B cell (primary cell): ENCODE data around the gene LGALS4. TPM values are rescaled to one million over a fixed set of nuclear protein-coding genes. Genes with fewer than 3 reads are reported as not detected.
"Not testable (repeated sequence)": the region's sequence is repeated elsewhere in the genome, so short reads cannot be mapped to it uniquely, and the experiment has no call there.

Source experiments
- ATAC-seq: fragments of 200-7000 bp; cut with Tn5 transposase; one replicate; pipeline ENCODE4 v1.10.0; 2021; ENCODE audit warnings: low read depth, mild to moderate bottlenecking, moderate number of reproducible peaks, moderate library complexity
- CTCF ChIA-PET: fragments of 350-600 bp; sonication (Branson Sonifier 250); formaldehyde crosslinking; loops from one replicate; lab custom pipeline; 2021; ENCODE audit warnings: antibody characterized with exemption, inconsistent platforms; lab: Charles Lee
- POLR2A ChIA-PET: fragments of 350-600 bp; sonication (Branson Sonifier 250); formaldehyde crosslinking; loops from one replicate; lab custom pipeline; 2021; ENCODE audit warnings: antibody characterized with exemption; lab: Charles Lee
- DNase-seq: peaks from one replicate; pipeline ENCODE4 v3.0.0; 2013
- H2AFZ ChIP-seq: 2 replicates; pipeline ENCODE4 v1.6.1; 2012; ENCODE audit warnings: mild to moderate bottlenecking, low read depth, low read length; ENCODE audit not compliant: insufficient read depth, poor library complexity, severe bottlenecking
- H3K27ac ChIP-seq, 2 donors: 1 replicate in 1 of 2; 2 replicates in 1 of 2; pipeline ENCODE4 v1.5.1; 2012 to 2013; ENCODE audit warnings: low read length in 2 of 2, mild to moderate bottlenecking in 2 of 2, moderate library complexity in 1 of 2
- H3K27me3 ChIP-seq, 4 experiments: fragments of 200-600 bp in 1 of 4; sonication (generic) in 1 of 4; replicated peaks in 1 of 4; 1 replicate in 2 of 4; 2 replicates in 2 of 4; pipeline versions ENCODE4 v1.6.1 to v1.7.0; 2013 to 2016; ENCODE audit warnings: low read length in 3 of 4, mild to moderate bottlenecking in 2 of 4, mixed read lengths in 1 of 4, moderate library complexity in 1 of 4; ENCODE audit not compliant: insufficient read depth in 4 of 4, control insufficient read depth in 3 of 4; ENCODE audit errors: control extremely low read depth in 1 of 4
- H3K36me3 ChIP-seq, 2 experiments: replicated peaks in 1 of 2; 1 replicate in 1 of 2; 2 replicates in 1 of 2; pipeline versions ENCODE4 v1.6.1 to v1.7.1; 2013; ENCODE audit warnings: low read length in 1 of 2; ENCODE audit not compliant: insufficient read depth in 2 of 2, control insufficient read depth in 1 of 2; ENCODE audit errors: control extremely low read depth in 1 of 2, extremely low read depth in 1 of 2
- H3K4me1 ChIP-seq, 2 donors: fragments of 200-600 bp in 1 of 2; sonication (generic) in 1 of 2; 1 replicate in 1 of 2; 2 replicates in 1 of 2; pipeline versions ENCODE4 v1.5.1 to v1.6.1; 2013 to 2017; ENCODE audit warnings: low read length in 2 of 2; ENCODE audit not compliant: control insufficient read depth in 2 of 2, insufficient read depth in 2 of 2
- H3K4me2 ChIP-seq: replicated peaks from 2 replicates; pipeline ENCODE3; 2012; ENCODE audit warnings: mild to moderate bottlenecking, low read depth, low read length; ENCODE audit not compliant: poor library complexity, severe bottlenecking
- H3K4me3 ChIP-seq, 5 experiments: fragments of 200-600 bp in 1 of 5; sonication (generic) in 1 of 5; 1 replicate in 3 of 5; 2 replicates in 2 of 5; pipeline versions ENCODE4 v1.5.1 to v1.7.0; 2011 to 2016; ENCODE audit warnings: low read length in 4 of 5, mild to moderate bottlenecking in 4 of 5, low read depth in 2 of 5, control low read depth in 1 of 5, moderate library complexity in 1 of 5; ENCODE audit not compliant: insufficient read depth in 1 of 5; ENCODE audit errors: control extremely low read depth in 1 of 5, extremely low read depth in 1 of 5
- H3K79me2 ChIP-seq: fragments of 200-600 bp; sonication (generic); one replicate; pipeline ENCODE4 v1.6.0; 2016; ENCODE audit warnings: low read length; ENCODE audit not compliant: control insufficient read depth, insufficient read depth
- H3K9ac ChIP-seq: fragments of 200-600 bp; sonication (generic); 2 replicates; pipeline ENCODE4 v1.6.1; 2017; ENCODE audit warnings: mild to moderate bottlenecking, low read length, moderate library complexity
- H3K9me3 ChIP-seq, 3 donors: one replicate each; pipeline versions ENCODE4 v1.6.1 to v1.7.1; 2013; ENCODE audit warnings: low read length in 2 of 3; ENCODE audit not compliant: control insufficient read depth in 2 of 3, insufficient read depth in 1 of 3; ENCODE audit errors: control extremely low read depth in 1 of 3
- H4K20me1 ChIP-seq: 2 replicates; pipeline ENCODE4 v1.6.0; 2012; ENCODE audit warnings: mild to moderate bottlenecking, low read length; ENCODE audit not compliant: insufficient read depth, control insufficient read depth, poor library complexity, severe bottlenecking
- H3K27ac Mint-ChIP-seq: one replicate; pipeline ENCODE4 v1.8.0; 2021; ENCODE audit warnings: mixed read lengths
- H3K27me3 Mint-ChIP-seq: one replicate; pipeline ENCODE4 v1.8.0; 2021; ENCODE audit warnings: mixed read lengths
- H3K4me1 Mint-ChIP-seq: one replicate; pipeline ENCODE4 v1.8.0; 2021; ENCODE audit warnings: mixed read lengths
- H3K4me3 Mint-ChIP-seq: one replicate; pipeline ENCODE4 v1.8.0; 2021; ENCODE audit warnings: mixed read lengths
- H3K9me3 Mint-ChIP-seq: one replicate; pipeline ENCODE4 v1.8.0; 2022; ENCODE audit warnings: mixed read lengths; ENCODE audit not compliant: insufficient read depth
- CTCF ChIP-seq: fragments of 200-600 bp; IDR thresholded peaks from one replicate; pipeline ENCODE4 v1.8.0; 2022; ENCODE audit warnings: antibody characterized with exemption, mild to moderate bottlenecking
- EZH2 ChIP-seq: IDR thresholded peaks from 2 replicates; pipeline ENCODE4 v1.6.1; 2012; ENCODE audit warnings: borderline replicate concordance, low read depth, mild to moderate bottlenecking, moderate library complexity, low read length; ENCODE audit not compliant: insufficient read depth, poor library complexity, severe bottlenecking
- WGBS: methylation state at CpG from one replicate; pipeline ENCODE4 v1.1.5; 2013; ENCODE audit warnings: missing lambda C conversion rate; ENCODE audit not compliant: insufficient coverage; 5-methylcytosine and 5-hydroxymethylcytosine counted together
- intact Hi-C: fragments of 100-400 bp; cut with micrococcal nuclease; formaldehyde crosslinking; loops from one replicate; pipeline ENCODE4 v1.10.0; 2022
- polyA plus RNA-seq: library from polyadenylated mRNA; depleted of rRNA; stranded (reverse); fragments of >200 nt; gene quantifications from 2 replicates; pipeline ENCODE4 v1.2.3, GENCODE V29; 2012
- total RNA-seq, 2 donors: library from RNA; stranded (reverse); fragments of 120-200 nt in 1 of 2; gene quantifications; 1 replicate in 1 of 2; 2 replicates in 1 of 2; pipeline versions ENCODE4 v1.2.3 to v1.2.4, GENCODE V29; 2013 to 2022

Gene LGALS4
- total and polyA plus RNA-seq, 2 donors (not counting 1 experiment from before 2014, with no cell fraction given) = 5.4 to 8.4 TPM

- Histone ChIP-seq H3K9ac (no peak overlapping the region), H3K4me1 (no peaks in the 10 kb centered on the region), H2AFZ (no peak overlapping the region), H3K36me3 (no peaks in the 10 kb centered on the region), H3K9me3 (no peaks in the 10 kb centered on the region), H3K79me2 (no peaks in the 10 kb centered on the region), H3K4me2 (no peak overlapping the region), H3K27ac (no peak overlapping the region), H4K20me1 (no peaks in the 10 kb centered on the region), H3K27me3 (no peaks in the 10 kb centered on the region), H3K4me3 (no peak overlapping the region)
- ChIA-PET CTCF (interaction anchor here (1.7 kb wide), 1 partner anchor 16 kb away, joined by 5 read pairs; no protein-coding TSS in a partner anchor), POLR2A (no interaction called here)
- Mint-ChIP-seq H3K4me3 (no peak overlapping the region), H3K4me1 (no peaks in the 10 kb centered on the region), H3K9me3 (no peaks in the 10 kb centered on the region), H3K27me3 (peaks cover 4% of the 10 kb centered on the region), H3K27ac (no peak overlapping the region)
- ATAC-seq (no peak), DNase-seq (no peak)
- 100% methylated on average over 7 of the region's 7 CpGs for WGBS
- TF ChIP-seq CTCF (no peak), EZH2 (no peak)
- intact Hi-C loops = no loop called here
These were observed 27.5 kb downstream of the LGALS4 start for GRCh38 chr19:38785187-38785699.

GRCh38 chr19:38784224-38784623, 28.5 kb downstream of the LGALS4 start:
- H3K4me3 Mint-ChIP-seq = no peak overlapping the region
- WGBS = no CpG with 5 or more reads among the region's 3 CpGs
- no peaks in the 10 kb centered on the region for H3K9me3 Mint-ChIP-seq
- H3K27ac ChIP-seq = no peak overlapping the region
- no peaks in the 10 kb centered on the region for H3K9me3 ChIP-seq
- DNase-seq (no peak), ATAC-seq (no peak)
- ChIA-PET CTCF (no interaction called here), POLR2A (no interaction called here)
- H2AFZ ChIP-seq = no peak overlapping the region
- no peaks in the 10 kb centered on the region for H3K4me1 ChIP-seq
- no peaks in the 10 kb centered on the region for H3K4me1 Mint-ChIP-seq
- no peaks in the 10 kb centered on the region for H3K27me3 ChIP-seq
- no peak overlapping the region for H3K9ac ChIP-seq
- H3K4me3 ChIP-seq = no peak overlapping the region
- no peak overlapping the region for H3K27ac Mint-ChIP-seq
- TF ChIP-seq EZH2 = no peak
- no peak for TF ChIP-seq CTCF
- intact Hi-C loops = no loop called here
- no peak overlapping the region for H3K4me2 ChIP-seq
- H3K27me3 Mint-ChIP-seq = peaks cover 4% of the 10 kb centered on the region
- no peaks in the 10 kb centered on the region for H3K36me3 ChIP-seq
- H4K20me1 ChIP-seq = no peaks in the 10 kb centered on the region
- H3K79me2 ChIP-seq = no peaks in the 10 kb centered on the region

GRCh38 chr19:38782212-38782611, 30.5 kb downstream of the LGALS4 start:
- DNase-seq, H3K27ac Mint-ChIP-seq, H3K27me3 Mint-ChIP-seq, H2AFZ ChIP-seq, H3K27ac ChIP-seq, H3K9me3 Mint-ChIP-seq, H4K20me1 ChIP-seq, H3K9ac ChIP-seq, intact Hi-C loops, ATAC-seq, H3K27me3 ChIP-seq, H3K4me2 ChIP-seq, H3K4me1 Mint-ChIP-seq, H3K4me1 ChIP-seq, H3K79me2 ChIP-seq, H3K9me3 ChIP-seq, H3K36me3 ChIP-seq, H3K4me3 ChIP-seq, H3K4me3 Mint-ChIP-seq: not testable (repeated sequence)
- ChIA-PET POLR2A (interaction anchor here (0.7 kb wide), 1 partner anchor 13 kb away, joined by 3 read pairs; no protein-coding TSS in a partner anchor), CTCF (interaction anchor here (0.6 kb wide), 1 partner anchor 148 kb away, joined by 3 read pairs; no protein-coding TSS in a partner anchor)
- 94% methylated on average over 7 of the region's 13 CpGs for WGBS
